Esophagus muscularis mucosa (tissue), 4 donors: Measurements from ENCODE around the gene MRPL37. TPM values are rescaled to one million over a fixed set of nuclear protein-coding genes. Genes with fewer than 3 reads are reported as not detected.

Experiments
- DNase-seq: peaks from one replicate; pipeline ENCODE4 v3.0.0-alpha.2; 2017; ENCODE audit errors: extremely low spot score
- H3K27ac ChIP-seq, 4 donors: fragments of 200-600 bp; sonication (generic); replicated peaks in 1 of 4; 1 replicate in 3 of 4; 2 replicates in 1 of 4; pipeline ENCODE4 v1.5.1; 2016 to 2019; ENCODE audit warnings: mild to moderate bottlenecking in 1 of 4
- H3K27me3 ChIP-seq, 4 donors: fragments of 200-600 bp; sonication (generic); one replicate each; pipeline versions ENCODE4 v1.5.1 to v1.6.0; 2016 to 2019
- H3K36me3 ChIP-seq, 4 donors: fragments of 200-600 bp; sonication (generic); one replicate each; pipeline ENCODE4 v1.5.1; 2016 to 2019
- H3K4me1 ChIP-seq, 4 donors: fragments of 200-600 bp; sonication (generic); one replicate each; pipeline ENCODE4 v1.5.1; 2016 to 2019
- H3K4me3 ChIP-seq, 4 donors: fragments of 200-600 bp; sonication (generic); 1 replicate in 2 of 4; 2 replicates in 2 of 4; pipeline ENCODE4 v1.5.1; 2016 to 2019; ENCODE audit warnings: mild to moderate bottlenecking in 4 of 4, moderate library complexity in 1 of 4
- H3K9me3 ChIP-seq, 4 donors: fragments of 200-600 bp; sonication (generic); 1 replicate in 3 of 4; 2 replicates in 1 of 4; pipeline ENCODE4 v1.5.1; 2016 to 2019
- CTCF ChIP-seq, 3 experiments: fragments of 200-600 bp in 2 of 3; fragments of 450-650 bp in 1 of 3; sonication (generic) in 2 of 3; IDR thresholded peaks; one replicate each; pipeline ENCODE4 v1.5.1; 2017 to 2019; ENCODE audit warnings: antibody characterized with exemption in 3 of 3, mild to moderate bottlenecking in 2 of 3, moderate library complexity in 1 of 3
- EP300 ChIP-seq: sonication (generic); formaldehyde crosslinking; IDR thresholded peaks from one replicate; pipeline ENCODE4 v1.6.1; 2017; ENCODE audit warnings: antibody characterized with exemption
- POLR2A ChIP-seq: fragments of 450-650 bp; IDR thresholded peaks from one replicate; pipeline ENCODE4 v1.6.1; 2017; ENCODE audit warnings: antibody characterized with exemption, moderate library complexity, mild to moderate bottlenecking, low read depth
- POLR2AphosphoS5 ChIP-seq, 2 donors: sonication (generic); formaldehyde crosslinking; IDR thresholded peaks; one replicate each; pipeline ENCODE4 v1.6.1; 2017; ENCODE audit warnings: antibody characterized with exemption in 2 of 2
- WGBS: methylation state at CpG from one replicate; pipeline ENCODE4 v1.1.5; 2018; 5-methylcytosine and 5-hydroxymethylcytosine counted together
- intact Hi-C: fragments of 100-400 bp; cut with DNase I; formaldehyde crosslinking; loops from one replicate; pipeline ENCODE4 v1.15.1; 2023
- total RNA-seq, 4 donors: library from RNA; depleted of rRNA; stranded (reverse); fragments of >200 nt; gene quantifications; one replicate each; pipeline versions ENCODE4 v1.1.0 to v1.2.1, GENCODE V29; 2016

Gene MRPL37
- total RNA-seq, 4 donors from 2014 or later: 54.2 to 62.1 (median 58.4) TPM

DNA sequence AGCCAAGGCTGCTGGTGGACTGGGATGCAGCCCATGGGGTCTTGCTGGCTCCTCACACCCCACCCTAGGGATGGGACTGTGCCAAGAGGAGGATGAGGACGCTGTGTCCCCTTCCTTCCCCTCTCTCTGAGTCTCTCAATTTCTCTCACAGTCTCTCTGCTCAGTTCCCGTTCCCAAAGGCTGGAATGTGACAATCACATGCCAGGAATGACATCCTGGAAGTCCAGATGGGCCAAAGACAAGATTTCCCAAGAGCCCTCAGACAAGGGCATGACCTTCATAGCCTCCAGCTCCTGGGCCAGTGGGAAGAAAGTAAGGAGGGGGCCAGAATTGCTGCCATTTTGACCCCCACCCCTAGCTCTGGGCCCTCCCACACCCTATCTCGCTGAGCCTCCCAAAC lies 39.6 kb upstream of the MRPL37 start:
- no peak overlapping the region for H3K4me3 ChIP-seq
- 78% methylated on average over 3 of the region's 3 CpGs for WGBS
- DNase-seq: no peak
- no peaks in the 10 kb centered on the region for H3K27me3 ChIP-seq
- TF ChIP-seq POLR2AphosphoS5 (IDR thresholded peaks at IDR 0.05): no peak
- TF ChIP-seq CTCF (IDR thresholded peaks at IDR 0.05): no peak
- TF ChIP-seq EP300: no peak
- TF ChIP-seq POLR2A: no peak
- no peaks in the 10 kb centered on the region for H3K9me3 ChIP-seq
- H3K36me3 ChIP-seq: no peaks in the 10 kb centered on the region
- intact Hi-C loops: no loop called here
- no peak overlapping the region for H3K27ac ChIP-seq
- no peaks in the 10 kb centered on the region for H3K4me1 ChIP-seq

DNA sequence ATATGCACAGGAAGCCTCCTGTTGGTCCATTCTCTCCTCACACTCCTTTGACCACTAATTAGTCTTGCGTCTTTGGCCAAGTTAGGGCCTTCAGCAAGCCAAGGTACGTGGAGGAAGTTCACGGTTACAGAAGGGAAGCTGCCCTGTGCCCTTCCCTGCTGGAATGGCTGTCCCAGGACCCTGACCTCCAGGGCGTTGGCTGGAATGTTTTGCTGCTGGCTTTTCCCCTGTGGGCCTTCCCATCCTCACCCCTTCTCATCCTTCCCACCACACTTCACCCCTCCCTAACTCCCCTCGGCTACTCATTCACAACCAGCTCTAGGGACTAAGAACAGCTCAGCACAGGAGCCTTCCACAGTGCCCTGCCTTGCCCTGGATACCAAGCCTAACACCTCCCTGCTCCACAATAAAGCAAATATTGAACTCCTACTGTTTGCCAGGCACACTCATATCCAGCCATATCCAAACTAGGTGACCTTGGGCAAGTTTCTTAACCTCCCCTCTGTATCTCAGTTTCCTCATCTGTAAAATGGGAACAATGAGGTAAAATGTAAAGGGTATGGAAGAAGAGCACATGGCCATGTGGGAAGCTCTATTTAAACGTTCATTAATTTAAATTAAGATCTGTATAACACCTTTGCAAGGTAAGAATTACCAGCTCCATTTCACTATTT lies 38.3 kb upstream of the MRPL37 start:
- H3K36me3 ChIP-seq: no peaks in the 10 kb centered on the region
- no peak overlapping the region for H3K27ac ChIP-seq
- WGBS: 75% methylated on average over 6 of the region's 6 CpGs
- no peaks in the 10 kb centered on the region for H3K9me3 ChIP-seq
- no peak overlapping the region for H3K4me3 ChIP-seq
- no peaks in the 10 kb centered on the region for H3K27me3 ChIP-seq
- no peak for DNase-seq
- intact Hi-C loops: no loop called here
- TF ChIP-seq CTCF (IDR thresholded peaks at IDR 0.05): no peak
- TF ChIP-seq POLR2A: no peak
- no peak for TF ChIP-seq POLR2AphosphoS5 (IDR thresholded peaks at IDR 0.05)
- TF ChIP-seq EP300: no peak
- H3K4me1 ChIP-seq: no peaks in the 10 kb centered on the region

- TF ChIP-seq POLR2A: no peak
- no peak for TF ChIP-seq POLR2AphosphoS5 (IDR thresholded peaks at IDR 0.05)
- no peak for TF ChIP-seq EP300
- TF ChIP-seq CTCF (IDR thresholded peaks at IDR 0.05): no peak
- no peaks in the 10 kb centered on the region for H3K4me1 ChIP-seq
- no peaks in the 10 kb centered on the region for H3K27me3 ChIP-seq
- WGBS: 83% methylated on average over 3 of the region's 3 CpGs
- no peak overlapping the region for H3K27ac ChIP-seq
- H3K9me3 ChIP-seq: no peaks in the 10 kb centered on the region
- no peak overlapping the region for H3K4me3 ChIP-seq
- no peak for DNase-seq
- intact Hi-C loops: no loop called here
- no peaks in the 10 kb centered on the region for H3K36me3 ChIP-seq
Measured at GRCh38 chr1:54163051-54163450, 36.9 kb upstream of the MRPL37 start.

GRCh38 chr1:54163573-54163972 lies 36.4 kb upstream of the MRPL37 start:
- no peak for DNase-seq
- 94% methylated on average over 5 of the region's 5 CpGs for WGBS

More at GRCh38 chr1:54163573-54163972, 36.4 kb upstream of the MRPL37 start:
- no peaks in the 10 kb centered on the region for H3K27me3 ChIP-seq
- intact Hi-C loops: no loop called here
- no peak overlapping the region for H3K27ac ChIP-seq
- H3K9me3 ChIP-seq: no peaks in the 10 kb centered on the region
- H3K36me3 ChIP-seq: no peaks in the 10 kb centered on the region
- H3K4me1 ChIP-seq: no peaks in the 10 kb centered on the region
- TF ChIP-seq CTCF (IDR thresholded peaks at IDR 0.05) (no peak), POLR2AphosphoS5 (IDR thresholded peaks at IDR 0.05) (no peak), EP300 (no peak), POLR2A (no peak)
- no peak overlapping the region for H3K4me3 ChIP-seq
